Prostate gland (tissue), 2 donors: ENCODE results near the gene TNS1.

Experiments used
- CTCF ChIP-seq, 4 experiments: fragments of 200-600 bp in 2 of 4; fragments of 450-650 bp in 2 of 4; sonication (generic) in 2 of 4; IDR thresholded peaks; 1 replicate in 3 of 4; 2 replicates in 1 of 4; pipeline ENCODE4 v1.5.1; 2016 to 2019; ENCODE audit warnings: antibody characterized with exemption in 4 of 4, mild to moderate bottlenecking in 2 of 4, moderate library complexity in 2 of 4
- POLR2A ChIP-seq: fragments of 450-650 bp; IDR thresholded peaks from one replicate; pipeline ENCODE4 v1.6.1; 2016; ENCODE audit warnings: antibody characterized with exemption, mild to moderate bottlenecking
- POLR2AphosphoS5 ChIP-seq: sonication (generic); formaldehyde crosslinking; IDR thresholded peaks from one replicate; pipeline ENCODE4 v1.6.1; 2017; ENCODE audit warnings: antibody characterized with exemption

- no peak for TF ChIP-seq POLR2AphosphoS5
- TF ChIP-seq CTCF (IDR thresholded peaks at IDR 0.05): no peak
- TF ChIP-seq POLR2A: no peak
Observed at GRCh38 chr2:217914878-217915277, 87.9 kb downstream of the TNS1 start.
